GM10248 (cell line): Measurements from ENCODE around the gene CDH23.

ENCODE experiments used
- CTCF ChIA-PET: fragments of 300-600 bp; sonication (Branson Sonifier 250); formaldehyde crosslinking; extraction: SDS; loops from one replicate; lab custom pipeline; 2021; ENCODE audit warnings: antibody characterized with exemption; lab: Yijun Ruan, JAX
- POLR2A ChIA-PET: fragments of 350-650 bp; sonication (Branson Sonifier 250); formaldehyde crosslinking; extraction: SDS; loops from one replicate; lab custom pipeline; 2020; ENCODE audit warnings: antibody characterized with exemption; lab: Yijun Ruan, JAX
- DNase-seq: peaks from one replicate; pipeline ENCODE4 v3.0.0; 2012; ENCODE audit errors: extremely low spot score
- CTCF ChIP-seq: IDR thresholded peaks from 2 replicates; pipeline ENCODE4 v1.5.1; 2012; ENCODE audit warnings: mild to moderate bottlenecking, low read depth; ENCODE audit errors: extremely low read depth, missing control alignments, control extremely low read depth

CDH23 gene

DNA sequence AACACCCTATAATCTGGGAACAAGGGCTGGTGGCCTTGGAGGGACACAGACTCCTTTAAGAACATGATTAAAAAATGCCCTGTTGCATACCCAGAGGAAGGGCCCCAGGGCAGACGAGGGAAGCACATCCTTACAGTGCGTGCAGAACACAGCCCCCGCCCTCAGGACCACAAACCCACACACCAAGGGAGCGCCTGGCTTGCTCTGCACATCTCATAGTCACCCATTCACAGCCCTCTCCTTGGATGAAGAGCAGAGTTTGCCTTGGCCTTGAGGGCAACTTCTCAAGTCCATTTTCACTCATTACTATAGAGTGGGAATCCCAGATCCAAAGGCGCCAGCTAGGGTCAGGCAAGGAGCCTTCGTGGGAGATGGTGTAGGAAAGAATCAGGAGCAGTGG, 382.9 kb downstream of the CDH23 start:
- no peak for TF ChIP-seq CTCF
- ChIA-PET POLR2A (no interaction called here), CTCF (interaction anchor here (1.6 to 5.2 kb wide), 2 partner anchors 16 to 32 kb away, joined by 3 to 20 read pairs; no protein-coding TSS in a partner anchor)
- DNase-seq = no peak

GRCh38 chr10:71780156-71780555, 383.4 kb downstream of the CDH23 start:
- ChIA-PET POLR2A (no interaction called here), CTCF (interaction anchor here (1.6 to 5.2 kb wide), 2 partner anchors 16 to 32 kb away, joined by 3 to 20 read pairs; no protein-coding TSS in a partner anchor)
- DNase-seq = no peak
- no peak for TF ChIP-seq CTCF

DNA sequence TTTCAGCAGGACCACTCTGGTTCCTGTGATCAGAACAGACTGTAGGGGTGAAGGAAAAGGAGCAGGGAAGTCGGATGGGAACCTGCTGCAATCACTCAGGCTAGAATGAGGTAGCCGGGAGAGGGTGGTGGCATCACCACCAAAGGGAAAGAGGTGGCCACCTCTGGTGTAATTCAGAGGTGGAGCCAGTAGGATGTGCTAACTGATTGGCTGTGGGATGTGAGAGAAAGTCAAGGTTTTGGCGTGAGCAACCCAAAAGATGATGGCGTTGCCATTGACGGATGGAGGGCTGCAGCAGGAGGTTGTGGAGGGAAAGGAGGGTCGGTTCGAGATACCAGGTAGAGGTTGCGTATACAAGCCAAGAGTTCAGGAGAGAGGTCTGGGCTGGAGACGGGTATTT, 384.0 kb downstream of the CDH23 start:
- no peak for TF ChIP-seq CTCF
- CTCF ChIA-PET = interaction anchor here (5.2 kb wide), 1 partner anchor 31 kb away, joined by 20 read pairs; no protein-coding TSS in a partner anchor
- POLR2A ChIA-PET = no interaction called here
- DNase-seq = no peak

- ChIA-PET POLR2A (interaction anchor here (0.6 kb wide), 2 partner anchors 24 to 27 kb away, joined by 5 read pairs; no protein-coding TSS in a partner anchor), CTCF (interaction anchor here (0.9 to 6.0 kb wide), 8 partner anchors 9 to 212 kb away, joined by 3 to 61 read pairs (median 3); partner anchors contain the start of gene VSIR)
- no peak for DNase-seq
- no peak for TF ChIP-seq CTCF
These were observed 385.6 kb downstream of the CDH23 start for GRCh38 chr10:71782221-71782916.

DNA sequence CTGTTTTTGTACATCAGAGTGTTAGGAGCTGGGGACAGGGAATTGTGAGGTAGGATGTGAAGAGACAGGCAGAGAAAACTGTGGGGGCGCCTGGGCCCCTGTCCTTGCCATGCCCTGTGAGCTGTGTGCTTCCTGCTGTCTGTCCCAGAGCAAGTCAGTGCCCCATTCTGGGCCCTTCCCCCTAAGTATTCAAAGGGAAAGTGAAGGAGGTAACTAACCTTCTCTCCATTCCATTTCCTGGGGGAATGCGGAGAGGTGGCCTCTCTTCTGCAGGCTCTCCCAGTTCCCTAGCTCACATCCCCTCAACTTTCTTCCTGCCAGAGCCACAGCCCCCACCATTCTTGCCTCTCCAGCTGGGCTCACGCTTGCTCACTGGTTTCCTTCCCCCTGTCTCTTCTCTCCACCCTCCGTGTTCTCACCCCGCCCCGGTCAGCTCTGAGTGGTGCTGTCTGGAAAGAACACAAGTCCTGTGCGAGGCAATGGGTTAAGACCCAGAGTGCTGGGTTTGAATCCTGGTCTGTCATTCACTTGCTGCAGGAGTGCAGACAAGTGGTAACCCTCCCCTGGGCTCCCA, 386.3 kb downstream of the CDH23 start:
- TF ChIP-seq CTCF = no peak
- POLR2A ChIA-PET = interaction anchor here (0.6 kb wide), 2 partner anchors 23 to 26 kb away, joined by 5 read pairs; no protein-coding TSS in a partner anchor
- no peak for DNase-seq
- CTCF ChIA-PET = interaction anchor here (0.9 to 6.0 kb wide), 8 partner anchors 10 to 213 kb away, joined by 3 to 61 read pairs (median 3); partner anchors contain the start of gene VSIR

DNA sequence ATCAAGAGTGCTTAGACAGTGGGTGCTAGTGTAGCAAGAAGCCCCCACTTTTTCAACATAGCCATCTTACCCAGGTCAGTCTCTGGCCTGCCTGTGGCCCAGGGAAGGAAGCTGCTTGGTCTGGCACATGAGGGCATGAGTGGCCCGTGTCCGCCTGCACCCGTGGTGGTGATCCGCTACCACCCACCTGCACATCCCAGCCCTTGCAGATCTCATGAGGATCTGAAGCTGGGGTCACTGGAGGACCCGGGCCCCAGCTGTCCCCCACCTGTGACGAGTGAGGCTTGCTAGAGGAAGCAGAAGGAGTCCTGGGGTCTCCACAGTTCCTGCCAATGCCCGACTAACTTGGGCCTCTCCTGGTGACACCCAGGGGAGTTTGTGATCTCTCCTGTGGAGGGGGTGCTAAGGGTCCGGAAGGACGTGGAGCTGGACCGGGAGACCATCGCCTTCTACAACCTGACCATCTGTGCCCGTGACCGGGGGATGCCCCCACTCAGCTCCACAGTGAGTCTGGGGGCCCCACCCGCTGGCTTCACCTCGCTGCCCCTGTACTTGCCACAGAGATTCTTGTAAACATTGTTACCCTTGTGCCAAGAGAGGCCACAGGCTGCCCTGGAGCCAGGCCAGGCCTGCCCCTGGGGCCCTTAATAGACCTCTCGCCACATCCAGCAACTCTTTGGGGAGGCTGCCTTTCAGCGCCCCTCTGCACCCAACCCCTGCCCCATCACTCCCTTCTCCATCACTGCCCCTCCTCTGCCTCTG, 387.4 kb downstream of the CDH23 start:
- ChIA-PET CTCF (interaction anchor here (1.0 to 6.0 kb wide), 5 partner anchors 11 to 214 kb away, joined by 3 to 61 read pairs (median 3); partner anchors contain the start of gene VSIR), POLR2A (no interaction called here)
- no peak for DNase-seq
- TF ChIP-seq CTCF = no peak
